CMK (cell line): ENCODE results near the gene KRT38.

Source experiments
- DNase-seq: peaks from one replicate; pipeline ENCODE4 v3.0.0-alpha.2; 2010; ENCODE audit warnings: low read depth

Gene KRT38

GRCh38 chr17:41440531-41441033 lies at the start of gene KRT38:
Gene KRT38, minus strand, starts transcription at chr17:41440983. Its CDS starts 62 bp downstream, at chr17:41440921.
- DNase-seq: no peak

- DNase-seq: no peak
Measured at GRCh38 chr17:41489531-41489930, 48.7 kb upstream of the KRT38 start, which contains the start of gene KRT36. Gene KRT36, minus strand, starts transcription at chr17:41489910. Its CDS starts 46 bp downstream, at chr17:41489864.

GRCh38 chr17:41486809-41487530 lies 46.2 kb upstream of the KRT38 start:
- DNase-seq: no peak

GRCh38 chr17:41486316-41486715 lies 45.5 kb upstream of the KRT38 start:
- DNase-seq: no peak

GRCh38 chr17:41484920-41485904 lies 44.4 kb upstream of the KRT38 start:
- no peak for DNase-seq

- no peak for DNase-seq
Measured at GRCh38 chr17:41483991-41484826, 43.4 kb upstream of the KRT38 start.

- DNase-seq: no peak
Measured at GRCh38 chr17:41483531-41483930, 42.7 kb upstream of the KRT38 start.

- no peak for DNase-seq
Measured at GRCh38 chr17:41481036-41481435, 40.3 kb upstream of the KRT38 start, which contains the start of gene KRT35. Gene KRT35, minus strand, starts transcription at chr17:41481151. Its CDS starts 54 bp downstream, at chr17:41481097.

GRCh38 chr17:41480581-41480980 lies 39.8 kb upstream of the KRT38 start:
- DNase-seq: no peak

- no peak for DNase-seq
Measured at GRCh38 chr17:41480136-41480535, 39.4 kb upstream of the KRT38 start.

- DNase-seq: no peak
Measured at GRCh38 chr17:41478237-41478636, 37.5 kb upstream of the KRT38 start.

GRCh38 chr17:41476866-41477815 lies 36.4 kb upstream of the KRT38 start:
- no peak for DNase-seq

- DNase-seq: no peak
Measured at GRCh38 chr17:41475421-41475820, 34.6 kb upstream of the KRT38 start.

GRCh38 chr17:41474863-41475262 lies 34.1 kb upstream of the KRT38 start:
- DNase-seq: no peak

- DNase-seq: no peak
Measured at GRCh38 chr17:41468346-41468745, 27.6 kb upstream of the KRT38 start.

- DNase-seq: no peak
Measured at GRCh38 chr17:41467561-41467960, 26.8 kb upstream of the KRT38 start.

GRCh38 chr17:41466988-41467387 lies 26.2 kb upstream of the KRT38 start, which contains the start of gene KRT32:
Gene KRT32, minus strand, starts transcription at chr17:41467386. Its CDS starts 61 bp downstream, at chr17:41467325.
- no peak for DNase-seq

GRCh38 chr17:41464682-41465081 lies 23.9 kb upstream of the KRT38 start:
- DNase-seq: no peak

- DNase-seq: no peak
Measured at GRCh38 chr17:41464173-41464572, 23.4 kb upstream of the KRT38 start.

GRCh38 chr17:41463746-41464145 lies 23.0 kb upstream of the KRT38 start:
- DNase-seq: no peak
